H9 (cell line): ENCODE results near the gene MAD1L1. TPM values are rescaled to one million over a fixed set of nuclear protein-coding genes. Genes with fewer than 3 reads are reported as not detected.
"Not testable (repeated sequence)": the region's sequence is repeated elsewhere in the genome, so short reads cannot be mapped to it uniquely, and the experiment has no call there.

ENCODE experiments used
- DNase-seq: peaks from one replicate; pipeline ENCODE4 v3.0.0-alpha.2; 2017
- H2AFZ ChIP-seq: one replicate; pipeline ENCODE4 v1.6.1; 2013; ENCODE audit warnings: mild to moderate bottlenecking, low read length, control low read depth, moderate library complexity
- H2AK5ac ChIP-seq: 2 replicates; pipeline ENCODE4 v1.6.1; 2013; ENCODE audit warnings: low read length, control low read depth, mixed read lengths; ENCODE audit not compliant: insufficient read length
- H2BK120ac ChIP-seq: one replicate; pipeline ENCODE4 v1.6.1; 2013; ENCODE audit warnings: low read depth, mild to moderate bottlenecking, low read length, control low read depth, inconsistent platforms; ENCODE audit not compliant: poor library complexity, severe bottlenecking
- H2BK12ac ChIP-seq: 2 replicates; pipeline ENCODE4 v1.6.1; 2013; ENCODE audit warnings: low read length, control low read depth, mixed read lengths, low read depth; ENCODE audit not compliant: insufficient read length
- H2BK15ac ChIP-seq: 2 replicates; pipeline ENCODE4 v1.6.1; 2013; ENCODE audit warnings: low read depth, low read length, control low read depth
- H2BK20ac ChIP-seq: one replicate; pipeline ENCODE4 v1.6.1; 2013; ENCODE audit warnings: low read depth, mild to moderate bottlenecking, low read length, control low read depth, inconsistent platforms; ENCODE audit not compliant: poor library complexity, severe bottlenecking
- H2BK5ac ChIP-seq: 2 replicates; pipeline ENCODE4 v1.6.1; 2013; ENCODE audit warnings: low read length, control low read depth, mixed read lengths; ENCODE audit not compliant: insufficient read length
- H3K14ac ChIP-seq: 2 replicates; pipeline ENCODE4 v1.6.1; 2013; ENCODE audit warnings: low read length, control low read depth; ENCODE audit not compliant: insufficient read depth
- H3K18ac ChIP-seq: 2 replicates; pipeline ENCODE4 v1.6.1; 2013; ENCODE audit warnings: low read depth, mild to moderate bottlenecking, mixed read lengths, low read length, control low read depth; ENCODE audit not compliant: insufficient read length
- H3K23ac ChIP-seq: 2 replicates; pipeline ENCODE4 v1.6.1; 2013; ENCODE audit warnings: low read length, control low read depth, mixed read lengths, low read depth; ENCODE audit not compliant: insufficient read length
- H3K23me2 ChIP-seq: 2 replicates; pipeline ENCODE4 v1.6.1; 2013; ENCODE audit warnings: low read depth, mild to moderate bottlenecking, mixed read lengths, low read length, control low read depth; ENCODE audit not compliant: insufficient read length, poor library complexity, severe bottlenecking
- H3K27ac ChIP-seq: 2 replicates; pipeline ENCODE4 v1.5.1; 2013; ENCODE audit warnings: low read length, control low read depth, mixed read lengths, low read depth; ENCODE audit not compliant: insufficient read length
- H3K27me3 ChIP-seq: 2 replicates; pipeline ENCODE4 v1.6.1; 2013; ENCODE audit warnings: low read length, control low read depth, inconsistent platforms; ENCODE audit not compliant: insufficient read depth
- H3K4ac ChIP-seq: 2 replicates; pipeline ENCODE4 v1.6.1; 2013; ENCODE audit warnings: low read depth, mild to moderate bottlenecking, control low read depth, inconsistent platforms, low read length, moderate library complexity
- H3K4me1 ChIP-seq: 2 replicates; pipeline ENCODE4 v1.6.1; 2013; ENCODE audit warnings: low read length, control low read depth, inconsistent platforms; ENCODE audit not compliant: insufficient read depth
- H3K4me2 ChIP-seq: 2 replicates; pipeline ENCODE4 v1.6.1; 2013; ENCODE audit warnings: low read length, control low read depth, mixed read lengths; ENCODE audit not compliant: insufficient read length, insufficient read depth
- H3K56ac ChIP-seq: 2 replicates; pipeline ENCODE4 v1.6.1; 2013; ENCODE audit warnings: low read depth, mild to moderate bottlenecking, mixed read lengths, low read length, control low read depth; ENCODE audit not compliant: insufficient read length
- H3K79me1 ChIP-seq: 2 replicates; pipeline ENCODE4 v1.6.1; 2013; ENCODE audit warnings: low read depth, mild to moderate bottlenecking, moderate library complexity, low read length, control low read depth, inconsistent platforms; ENCODE audit not compliant: insufficient read depth, poor library complexity, severe bottlenecking
- H3K79me2 ChIP-seq: 2 replicates; pipeline ENCODE4 v1.6.1; 2013; ENCODE audit warnings: low read length, control low read depth, inconsistent platforms; ENCODE audit not compliant: insufficient read depth
- H3K9ac ChIP-seq: 2 replicates; pipeline ENCODE4 v1.6.1; 2013; ENCODE audit warnings: low read length, control low read depth, mixed read lengths; ENCODE audit not compliant: insufficient read length; ENCODE audit errors: extremely low read depth
- H3K9me3 ChIP-seq: one replicate; pipeline ENCODE4 v1.6.1; 2013; ENCODE audit warnings: low read depth, low read length, inconsistent platforms; ENCODE audit not compliant: control insufficient read depth
- H3T11ph ChIP-seq: one replicate; pipeline ENCODE4 v1.6.1; 2013; ENCODE audit warnings: mild to moderate bottlenecking, low read length, control low read depth, inconsistent platforms
- H4K20me1 ChIP-seq: one replicate; pipeline ENCODE4 v1.6.1; 2013; ENCODE audit not compliant: control insufficient read depth, insufficient read length, insufficient read depth
- H4K5ac ChIP-seq: 2 replicates; pipeline ENCODE4 v1.6.1; 2013; ENCODE audit warnings: low read depth, mild to moderate bottlenecking, mixed read lengths, low read length, control low read depth; ENCODE audit not compliant: insufficient read length
- H4K8ac ChIP-seq: replicated peaks from 2 replicates; pipeline ENCODE4 v1.6.1; 2013; ENCODE audit warnings: low read length, control low read depth, mixed read lengths, low read depth; ENCODE audit not compliant: insufficient read length
- H4K91ac ChIP-seq: 2 replicates; pipeline ENCODE4 v1.6.1; 2013; ENCODE audit warnings: low read depth, mild to moderate bottlenecking, moderate library complexity, mixed read lengths, low read length, control low read depth; ENCODE audit not compliant: insufficient read length
- H3K27ac Mint-ChIP-seq, 3 experiments: 2 replicates in 2 of 3; 3 replicates in 1 of 3; pipeline ENCODE4 v1.8.0; 2020 to 2021; ENCODE audit warnings: mixed read lengths in 3 of 3, mild to moderate bottlenecking in 1 of 3, moderate library complexity in 1 of 3
- H3K27me3 Mint-ChIP-seq: 2 replicates; pipeline ENCODE4 v1.8.0; 2021; ENCODE audit warnings: low read depth, mild to moderate bottlenecking, moderate library complexity, mixed read lengths
- H3K36me3 Mint-ChIP-seq, 3 experiments: 2 replicates in 2 of 3; 3 replicates in 1 of 3; pipeline ENCODE4 v1.8.0; 2020 to 2021; ENCODE audit warnings: low read depth in 3 of 3, mixed read lengths in 3 of 3; ENCODE audit not compliant: insufficient read depth in 1 of 3
- H3K4me1 Mint-ChIP-seq, 2 experiments: 2 replicates each; pipeline ENCODE4 v1.8.0; 2020; ENCODE audit warnings: mixed read lengths in 2 of 2
- H3K4me3 Mint-ChIP-seq, 2 experiments: 2 replicates in 1 of 2; 3 replicates in 1 of 2; pipeline ENCODE4 v1.8.0; 2020 to 2021; ENCODE audit warnings: mild to moderate bottlenecking in 2 of 2, mixed read lengths in 2 of 2, moderate library complexity in 1 of 2
- H3K9me3 Mint-ChIP-seq, 2 experiments: 2 replicates in 1 of 2; 3 replicates in 1 of 2; pipeline ENCODE4 v1.8.0; 2020; ENCODE audit warnings: mild to moderate bottlenecking in 2 of 2, mixed read lengths in 2 of 2, moderate library complexity in 1 of 2
- WGBS: extraction: QIAGEN DNeasy Blood & Tissue Kit; methylation state at CpG from one replicate; pipeline ENCODE4 v1.1.7; 2013; ENCODE audit warnings: missing lambda C conversion rate, low lambda C conversion rate, mixed read lengths; ENCODE audit not compliant: insufficient read length; ENCODE audit errors: extremely low coverage; 5-methylcytosine and 5-hydroxymethylcytosine counted together
- total RNA-seq: library from RNA; stranded (reverse); gene quantifications from 2 replicates; pipeline ENCODE4 v1.2.1, GENCODE V29; 2021
- TF ChIP-seq, protein P1 (sequence below): fragments of 200-600 bp; sonication (generic); conservative IDR thresholded peaks from 3 replicates; pipeline ENCODE4 v1.8.0; 2021; ENCODE audit warnings: antibody characterized with exemption, mild to moderate bottlenecking

The MAD1L1 gene
- total RNA-seq, 1 experiment from 2014 or later: 39.0 TPM

DNA sequence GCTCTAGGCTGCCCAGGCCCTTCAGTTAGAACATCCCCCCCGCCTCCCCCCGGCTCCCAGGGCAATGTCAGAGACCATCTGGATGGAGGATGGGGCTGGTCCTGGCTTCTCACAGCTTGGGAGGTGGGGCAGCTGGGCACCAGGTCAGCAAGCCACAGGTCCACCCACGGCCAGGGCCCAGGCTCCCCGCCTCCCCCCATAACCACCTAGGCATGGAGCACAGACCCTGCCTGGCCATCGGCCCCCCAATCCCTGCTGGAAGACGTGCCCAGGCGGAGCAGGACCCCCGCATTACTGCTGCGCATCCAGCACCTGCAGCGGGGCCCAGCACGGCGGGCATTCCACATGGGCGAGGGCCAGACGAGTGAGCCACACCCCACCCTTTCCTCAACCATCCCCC, 393.0 kb downstream of the MAD1L1 start:
- Histone ChIP-seq H3T11ph (no peak overlapping the region), H2BK120ac (no peak overlapping the region), H3K23me2 (no peaks in the 10 kb centered on the region), H3K4me2 (no peak overlapping the region), H4K91ac (no peak overlapping the region), H4K5ac (no peak overlapping the region), H3K27me3 (no peaks in the 10 kb centered on the region), H3K14ac (no peak overlapping the region), H2BK5ac (no peak overlapping the region), H4K20me1 (no peaks in the 10 kb centered on the region), H3K9me3 (no peaks in the 10 kb centered on the region), H3K27ac (no peak overlapping the region), H4K8ac (no peak overlapping the region), H2BK15ac (no peak overlapping the region), H3K9ac (no peak overlapping the region), H2BK12ac (no peak overlapping the region), H2AFZ (no peak overlapping the region), H3K18ac (no peak overlapping the region), H3K4me1 (no peaks in the 10 kb centered on the region), H3K56ac (no peak overlapping the region), H3K23ac (no peak overlapping the region), H3K79me1 (no peaks in the 10 kb centered on the region), H3K4ac (no peak overlapping the region), H3K79me2 (no peaks in the 10 kb centered on the region), H2BK20ac (no peak overlapping the region), H2AK5ac (no peak overlapping the region)
- Mint-ChIP-seq H3K9me3 (peaks cover 2 to 3% of the 10 kb centered on the region in 2 experiments; a peak in 1 of 5 replicates), H3K27ac (peak overlapping the region in 1 of 3 experiments; percentile 49; a peak in 1 of 7 replicates), H3K27me3 (no peaks in the 10 kb centered on the region), H3K4me3 (no peak overlapping the region), H3K4me1 (peaks cover 0 to 7% of the 10 kb centered on the region in 2 experiments; a peak in 1 of 4 replicates), H3K36me3 (peaks cover 3 to 6% (median 3%) of the 10 kb centered on the region in 3 experiments; a peak in 4 of 7 replicates)
- TF ChIP-seq, protein P1, sequence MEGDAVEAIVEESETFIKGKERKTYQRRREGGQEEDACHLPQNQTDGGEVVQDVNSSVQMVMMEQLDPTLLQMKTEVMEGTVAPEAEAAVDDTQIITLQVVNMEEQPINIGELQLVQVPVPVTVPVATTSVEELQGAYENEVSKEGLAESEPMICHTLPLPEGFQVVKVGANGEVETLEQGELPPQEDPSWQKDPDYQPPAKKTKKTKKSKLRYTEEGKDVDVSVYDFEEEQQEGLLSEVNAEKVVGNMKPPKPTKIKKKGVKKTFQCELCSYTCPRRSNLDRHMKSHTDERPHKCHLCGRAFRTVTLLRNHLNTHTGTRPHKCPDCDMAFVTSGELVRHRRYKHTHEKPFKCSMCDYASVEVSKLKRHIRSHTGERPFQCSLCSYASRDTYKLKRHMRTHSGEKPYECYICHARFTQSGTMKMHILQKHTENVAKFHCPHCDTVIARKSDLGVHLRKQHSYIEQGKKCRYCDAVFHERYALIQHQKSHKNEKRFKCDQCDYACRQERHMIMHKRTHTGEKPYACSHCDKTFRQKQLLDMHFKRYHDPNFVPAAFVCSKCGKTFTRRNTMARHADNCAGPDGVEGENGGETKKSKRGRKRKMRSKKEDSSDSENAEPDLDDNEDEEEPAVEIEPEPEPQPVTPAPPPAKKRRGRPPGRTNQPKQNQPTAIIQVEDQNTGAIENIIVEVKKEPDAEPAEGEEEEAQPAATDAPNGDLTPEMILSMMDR: no peak
- no CpG with 5 or more reads among the region's 14 CpGs for whole genome bisulfite sequencing
- no peak for DNase-seq

DNA sequence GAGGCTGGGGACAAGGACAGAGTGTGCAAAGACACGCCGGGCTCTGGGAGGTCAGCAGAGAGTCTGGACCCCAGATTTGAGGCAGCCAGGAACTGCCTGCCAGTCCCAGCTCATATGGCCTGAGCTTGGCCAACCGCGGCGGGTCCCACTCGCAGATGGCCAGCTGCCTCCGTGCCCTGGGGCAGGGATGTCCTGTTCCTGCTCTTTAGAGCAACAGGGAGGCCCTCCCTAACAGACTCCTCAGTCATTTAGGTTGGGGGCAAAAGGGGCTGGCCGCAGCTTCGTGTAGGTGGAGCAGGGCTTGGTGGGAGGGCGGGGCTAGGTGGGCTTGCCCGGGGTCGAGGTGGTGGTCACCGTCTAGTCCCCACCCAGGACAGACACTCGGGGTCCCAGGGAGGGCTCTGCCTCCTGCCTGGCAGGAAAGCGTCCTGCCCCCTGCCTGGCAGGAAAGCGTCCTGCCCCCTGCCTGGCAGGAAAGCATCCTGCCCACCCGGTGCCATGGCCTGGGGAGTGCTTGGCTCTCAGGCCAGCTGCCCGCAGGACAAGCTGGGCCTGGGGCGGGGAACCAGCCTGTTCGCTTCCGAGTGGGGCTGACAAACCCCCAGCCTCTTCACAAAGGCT, 393.7 kb downstream of the MAD1L1 start:
- not testable (repeated sequence) for H3K56ac ChIP-seq, H3K14ac ChIP-seq

More for the DNA sequence above, 393.7 kb downstream of the MAD1L1 start:
- not testable (repeated sequence) for H4K20me1 ChIP-seq, H3K18ac ChIP-seq, H4K8ac ChIP-seq, H3K4me1 Mint-ChIP-seq, H3K4me1 ChIP-seq, H3K23ac ChIP-seq, H2AFZ ChIP-seq, H2BK20ac ChIP-seq, H3K36me3 Mint-ChIP-seq, H3K27me3 Mint-ChIP-seq, H3K9me3 ChIP-seq, H3K27ac ChIP-seq, H3K79me1 ChIP-seq, H3K27me3 ChIP-seq, H3T11ph ChIP-seq, H3K9ac ChIP-seq, H2BK120ac ChIP-seq, DNase-seq, H2BK12ac ChIP-seq, H2BK15ac ChIP-seq, H3K4me3 Mint-ChIP-seq, H2BK5ac ChIP-seq, H3K4me2 ChIP-seq, H4K5ac ChIP-seq, H3K9me3 Mint-ChIP-seq, H2AK5ac ChIP-seq, H3K4ac ChIP-seq, H4K91ac ChIP-seq, H3K23me2 ChIP-seq, H3K79me2 ChIP-seq, H3K27ac Mint-ChIP-seq
- WGBS: no CpG with 5 or more reads among the region's 21 CpGs
